IMR-90 (cell line): ENCODE measurements around the gene FMNL1.

Experiments used
- CEBPB ChIP-seq: IDR thresholded peaks from 2 replicates; pipeline ENCODE4 v1.6.1; 2012; ENCODE audit warnings: low read depth, low read length, improper control_type of control experiment
- MAZ ChIP-seq: IDR thresholded peaks from 2 replicates; pipeline ENCODE4 v1.6.1; 2012; ENCODE audit warnings: low read depth, mild to moderate bottlenecking, low read length, improper control_type of control experiment, moderate library complexity, borderline replicate concordance
- NFE2L2 ChIP-seq: fragments of 150-350 bp; IDR thresholded peaks from 2 replicates; pipeline ENCODE4 v1.6.1; 2016; ENCODE audit warnings: low read depth, mild to moderate bottlenecking, low read length
- RAD21 ChIP-seq: IDR thresholded peaks from 2 replicates; pipeline ENCODE4 v1.6.1; 2012; ENCODE audit warnings: low read length, improper control_type of control experiment
- TF ChIP-seq, protein P1 (sequence below): conservative IDR thresholded peaks from 2 replicates; pipeline ENCODE4 v1.5.1; 2012; ENCODE audit warnings: mild to moderate bottlenecking, low read depth, low read length, improper control_type of control experiment
- TF ChIP-seq, protein P2 (sequence below): fragments of 150-350 bp; IDR thresholded peaks from 2 replicates; pipeline ENCODE4 v1.6.1; 2017; ENCODE audit warnings: mild to moderate bottlenecking, antibody characterized with exemption, low read length, low read depth

DNA sequence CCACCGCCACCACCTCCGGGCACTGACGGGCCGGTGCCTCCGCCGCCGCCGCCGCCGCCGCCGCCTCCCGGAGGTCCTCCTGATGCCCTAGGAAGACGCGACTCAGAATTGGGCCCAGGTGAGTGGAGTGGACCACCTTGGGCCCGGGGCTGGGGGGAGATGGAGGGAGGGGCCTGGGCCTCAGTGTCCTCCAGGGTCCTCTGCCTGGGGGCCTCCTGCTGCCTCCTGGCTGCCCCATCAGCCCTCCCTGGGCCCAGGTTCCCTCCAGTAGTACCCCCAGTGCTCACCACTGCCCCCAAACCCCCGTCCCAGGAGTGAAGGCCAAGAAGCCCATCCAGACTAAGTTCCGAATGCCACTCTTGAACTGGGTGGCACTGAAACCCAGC lies 20.3 kb downstream of the FMNL1 start:
- TF ChIP-seq, protein P1, sequence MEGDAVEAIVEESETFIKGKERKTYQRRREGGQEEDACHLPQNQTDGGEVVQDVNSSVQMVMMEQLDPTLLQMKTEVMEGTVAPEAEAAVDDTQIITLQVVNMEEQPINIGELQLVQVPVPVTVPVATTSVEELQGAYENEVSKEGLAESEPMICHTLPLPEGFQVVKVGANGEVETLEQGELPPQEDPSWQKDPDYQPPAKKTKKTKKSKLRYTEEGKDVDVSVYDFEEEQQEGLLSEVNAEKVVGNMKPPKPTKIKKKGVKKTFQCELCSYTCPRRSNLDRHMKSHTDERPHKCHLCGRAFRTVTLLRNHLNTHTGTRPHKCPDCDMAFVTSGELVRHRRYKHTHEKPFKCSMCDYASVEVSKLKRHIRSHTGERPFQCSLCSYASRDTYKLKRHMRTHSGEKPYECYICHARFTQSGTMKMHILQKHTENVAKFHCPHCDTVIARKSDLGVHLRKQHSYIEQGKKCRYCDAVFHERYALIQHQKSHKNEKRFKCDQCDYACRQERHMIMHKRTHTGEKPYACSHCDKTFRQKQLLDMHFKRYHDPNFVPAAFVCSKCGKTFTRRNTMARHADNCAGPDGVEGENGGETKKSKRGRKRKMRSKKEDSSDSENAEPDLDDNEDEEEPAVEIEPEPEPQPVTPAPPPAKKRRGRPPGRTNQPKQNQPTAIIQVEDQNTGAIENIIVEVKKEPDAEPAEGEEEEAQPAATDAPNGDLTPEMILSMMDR: no peak
- no peak for TF ChIP-seq MAZ
- TF ChIP-seq, protein P2, sequence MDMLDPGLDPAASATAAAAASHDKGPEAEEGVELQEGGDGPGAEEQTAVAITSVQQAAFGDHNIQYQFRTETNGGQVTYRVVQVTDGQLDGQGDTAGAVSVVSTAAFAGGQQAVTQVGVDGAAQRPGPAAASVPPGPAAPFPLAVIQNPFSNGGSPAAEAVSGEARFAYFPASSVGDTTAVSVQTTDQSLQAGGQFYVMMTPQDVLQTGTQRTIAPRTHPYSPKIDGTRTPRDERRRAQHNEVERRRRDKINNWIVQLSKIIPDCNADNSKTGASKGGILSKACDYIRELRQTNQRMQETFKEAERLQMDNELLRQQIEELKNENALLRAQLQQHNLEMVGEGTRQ: no peak
- TF ChIP-seq CEBPB: no peak
- no peak for TF ChIP-seq RAD21
- TF ChIP-seq NFE2L2: no peak
